Measurements from ENCODE around the gene TNN. TPM values are rescaled to one million over a fixed set of nuclear protein-coding genes. Genes with fewer than 3 reads are reported as not detected.
"Not testable (repeated sequence)": the region's sequence is repeated elsewhere in the genome, so short reads cannot be mapped to it uniquely, and the experiment has no call there.

The TNN gene
- 0.07 TPM for total RNA-seq
- long read RNA-seq = 0 reads

- no peak for ATAC-seq
- no peak for DNase-seq
- intact Hi-C loops (cut with micrococcal nuclease) = no loop called here
Measured at GRCh38 chr1:175067362-175068106, at the start of gene TNN. Gene TNN, plus strand, starts transcription at chr1:175067833. Its CDS starts 9,586 bp downstream, at chr1:175077419.

- ATAC-seq (no peak), DNase-seq (no peak)
- intact Hi-C loops (cut with micrococcal nuclease) = no loop called here
Measured at GRCh38 chr1:175019524-175019923, 48.1 kb upstream of the TNN start.

DNA sequence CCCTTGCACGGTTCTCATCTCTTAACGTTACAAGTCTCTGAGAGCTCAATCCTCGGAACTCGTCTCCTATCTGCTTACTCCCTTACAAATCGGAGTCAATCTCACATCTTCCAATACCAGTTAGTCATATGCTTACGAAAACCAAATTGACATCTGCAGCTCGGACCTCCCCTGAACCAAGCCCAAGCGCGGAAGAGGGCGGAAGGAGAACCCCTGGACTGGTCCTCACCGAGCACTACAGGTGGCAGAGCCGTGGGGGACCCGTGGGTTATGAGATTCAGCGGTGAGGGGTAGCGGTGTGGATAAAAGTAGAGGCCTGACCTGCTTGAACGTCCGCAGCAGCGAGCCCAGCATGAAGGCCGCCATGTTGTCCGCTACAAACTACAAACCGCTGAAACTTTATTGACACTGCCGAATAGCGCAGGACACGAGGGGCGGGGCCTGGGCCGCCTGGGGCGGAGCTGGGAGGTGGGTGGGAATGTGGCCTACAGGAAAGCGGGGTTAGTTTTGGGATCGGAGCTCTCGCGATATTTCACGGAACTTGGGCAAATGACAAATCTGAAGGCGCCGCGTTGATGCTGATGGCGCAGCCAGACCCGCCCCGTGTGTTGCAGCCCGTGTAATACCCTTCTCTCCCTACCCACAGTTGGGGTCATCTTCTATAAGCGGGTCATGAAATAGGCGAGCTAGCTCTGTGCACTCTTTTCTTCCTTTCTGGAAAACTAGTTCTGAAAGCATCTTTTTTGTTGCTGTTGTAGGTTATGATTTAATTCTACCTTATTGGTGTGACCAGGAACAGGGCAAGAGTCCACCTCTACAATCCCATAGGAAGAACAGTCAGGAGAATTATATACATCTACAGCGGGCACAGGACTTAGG lies 44.4 kb upstream of the TNN start, which contains the start of gene MRPS14:
TSS of gene MRPS14 (minus strand) at position 383 of the 879 bp plus-strand sequence. CDS start at position 366, 17 bp downstream.
- peak; percentile 99 for ATAC-seq
- peak; percentile 97 for DNase-seq
- intact Hi-C loops (cut with micrococcal nuclease) = no loop called here

- ATAC-seq; DNase-seq; intact Hi-C loops (cut with micrococcal nuclease): not testable (repeated sequence)
Measured at GRCh38 chr1:175023922-175024242, 43.8 kb upstream of the TNN start.

GRCh38 chr1:175024773-175025172 lies 42.9 kb upstream of the TNN start:
- ATAC-seq = no peak
- DNase-seq = no peak
- intact Hi-C loops (cut with micrococcal nuclease) = no loop called here

DNA sequence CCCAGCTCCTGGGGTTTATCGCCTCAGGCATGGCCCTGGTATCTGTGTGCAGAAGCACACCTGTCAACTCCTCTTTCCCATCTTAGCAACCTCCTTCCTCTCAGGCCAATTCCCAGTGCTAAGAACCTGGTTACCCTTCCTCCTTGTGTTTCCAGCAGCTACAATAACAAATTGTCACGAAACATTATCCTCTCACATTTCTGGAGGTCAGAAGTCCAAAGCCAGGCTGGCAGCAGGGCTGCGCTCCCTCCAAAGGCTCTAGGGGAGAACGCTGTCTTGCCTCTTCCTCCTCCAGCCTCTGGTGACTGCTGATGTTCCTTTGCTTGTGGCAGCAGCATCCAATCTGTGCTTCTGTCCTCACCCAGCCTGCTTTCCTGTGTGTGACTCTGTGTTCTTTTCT lies 33.7 kb upstream of the TNN start:
- intact Hi-C loops (cut with micrococcal nuclease) = no loop called here
- DNase-seq = no peak
- no peak for ATAC-seq

GRCh38 chr1:175034775-175035174 lies 32.9 kb upstream of the TNN start:
- no peak for ATAC-seq
- DNase-seq = no peak
- intact Hi-C loops (cut with micrococcal nuclease) = no loop called here

- intact Hi-C loops (cut with micrococcal nuclease) = no loop called here
- DNase-seq (no peak), ATAC-seq (no peak)
Measured at GRCh38 chr1:175035865-175036264, 31.8 kb upstream of the TNN start.

DNA sequence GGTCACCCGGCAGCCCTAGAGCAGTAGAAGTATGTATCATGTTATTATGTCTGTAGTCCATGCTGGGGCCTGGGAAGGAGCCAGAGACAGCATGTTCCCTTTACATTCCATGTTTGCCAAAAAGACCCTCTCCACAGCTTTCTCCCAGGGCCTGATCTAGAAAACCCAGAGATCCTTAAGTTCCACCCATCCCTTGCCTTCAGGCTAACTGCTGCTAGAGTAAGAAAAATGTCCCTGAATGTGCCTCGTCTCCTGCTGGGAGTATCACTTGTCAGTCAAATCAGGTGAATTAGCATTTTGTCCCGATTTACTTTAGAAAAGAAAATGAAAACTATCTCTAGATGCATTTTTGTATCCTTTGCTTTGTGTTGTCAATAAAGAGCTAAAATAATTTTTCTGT lies 31.2 kb upstream of the TNN start:
- DNase-seq = no peak
- intact Hi-C loops (cut with micrococcal nuclease) = no loop called here
- no peak for ATAC-seq

- ATAC-seq (no peak), DNase-seq (no peak)
- intact Hi-C loops (cut with micrococcal nuclease) = no loop called here
Measured at GRCh38 chr1:175037416-175037815, 30.2 kb upstream of the TNN start.

- intact Hi-C loops (cut with micrococcal nuclease) = no loop called here
- no peak for DNase-seq
- ATAC-seq = no peak
Measured at GRCh38 chr1:175040324-175040879, 27.2 kb upstream of the TNN start.

- ATAC-seq (no peak), DNase-seq (no peak)
- intact Hi-C loops (cut with micrococcal nuclease) = no loop called here
Measured at GRCh38 chr1:175042650-175043049, 25.0 kb upstream of the TNN start.

GRCh38 chr1:175043824-175044223 lies 23.8 kb upstream of the TNN start:
- no peak for DNase-seq
- intact Hi-C loops (cut with micrococcal nuclease) = no loop called here
- no peak for ATAC-seq

GRCh38 chr1:175044591-175044990 lies 23.0 kb upstream of the TNN start:
- ATAC-seq; intact Hi-C loops (cut with micrococcal nuclease); DNase-seq: not testable (repeated sequence)

DNA sequence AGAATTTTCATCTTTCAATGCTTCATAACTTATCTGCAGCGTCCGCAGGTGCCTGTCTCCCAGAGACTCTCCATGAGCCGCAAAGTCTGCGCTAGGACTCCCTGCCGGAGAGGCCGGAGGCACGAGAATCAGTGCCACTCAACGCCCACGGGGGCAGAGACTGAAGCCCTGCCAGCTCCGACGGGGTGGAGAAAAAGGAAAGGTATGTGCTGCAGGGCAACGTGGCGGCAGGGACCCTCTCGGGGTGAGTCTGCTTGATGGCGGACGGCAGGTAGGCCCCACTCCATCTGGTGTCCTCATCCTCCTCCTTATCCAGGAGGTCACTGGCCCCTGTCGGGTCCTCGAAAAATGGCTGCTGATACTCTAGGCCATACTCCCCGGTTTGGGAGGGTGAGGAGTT lies 22.5 kb upstream of the TNN start:
- ATAC-seq = no peak
- intact Hi-C loops (cut with micrococcal nuclease) = no loop called here
- no peak for DNase-seq

DNA sequence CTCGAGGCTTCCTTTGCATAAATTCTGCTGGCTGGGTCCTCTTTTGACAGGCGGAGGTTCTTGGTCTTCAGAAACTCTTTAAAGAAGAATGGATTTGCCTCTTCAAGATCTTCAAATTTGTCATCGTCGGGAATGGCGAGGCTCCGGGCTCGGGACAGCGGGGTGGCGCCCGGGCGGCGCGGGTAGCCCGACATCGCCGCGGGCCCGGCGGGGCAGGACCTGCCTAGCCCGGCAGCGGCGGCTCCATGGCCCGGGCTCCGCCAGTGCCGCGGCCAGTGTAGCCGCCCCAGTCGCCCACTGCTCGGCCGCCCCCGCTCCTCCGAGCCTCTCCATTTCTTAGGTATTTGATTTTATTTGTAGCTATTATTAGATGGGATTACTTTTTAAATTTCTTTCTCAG lies 22.1 kb upstream of the TNN start:
- intact Hi-C loops (cut with micrococcal nuclease) = no loop called here
- ATAC-seq (no peak), DNase-seq (no peak)

DNA sequence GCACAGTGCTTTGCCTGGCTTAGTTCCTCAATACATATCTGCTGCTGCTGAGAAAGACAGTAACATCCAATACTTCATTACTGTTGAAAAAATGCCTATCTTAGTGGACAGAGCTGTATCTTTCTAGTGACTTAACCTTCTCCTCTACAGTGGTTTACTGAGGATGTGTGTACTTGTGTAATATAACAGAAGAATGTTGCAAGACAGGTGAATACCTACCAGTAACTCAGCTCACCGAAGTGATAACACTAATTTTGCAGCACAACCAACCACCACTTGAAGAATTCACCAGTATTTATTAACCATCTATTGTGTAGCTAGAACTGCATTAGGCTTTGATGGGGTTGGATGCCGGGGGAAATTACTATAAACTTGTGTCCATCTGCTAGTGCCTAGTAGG lies 16.6 kb upstream of the TNN start:
- intact Hi-C loops (cut with micrococcal nuclease) = no loop called here
- no peak for ATAC-seq

DNA sequence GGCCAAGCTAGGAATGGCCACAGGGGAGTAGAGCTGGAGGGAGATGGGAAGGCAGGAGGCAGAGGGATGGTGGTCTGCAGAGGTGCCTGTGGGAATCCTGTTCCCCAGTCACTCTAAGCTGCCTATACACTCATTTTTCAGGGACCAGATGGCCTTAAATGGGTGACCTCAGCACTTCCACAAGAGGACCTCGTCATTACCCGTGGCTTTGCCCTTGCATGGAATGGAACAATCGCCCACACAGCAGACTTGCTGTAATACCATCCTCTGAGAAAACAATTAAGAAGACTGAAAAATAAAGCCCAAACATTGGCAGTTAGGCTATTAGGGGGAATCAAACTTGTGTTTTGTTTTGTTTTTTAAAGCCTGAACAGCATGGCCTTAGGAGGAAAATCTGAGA lies 12.9 kb upstream of the TNN start:
- intact Hi-C loops (cut with micrococcal nuclease) = no loop called here
- ATAC-seq (no peak), DNase-seq (no peak)

More for the DNA sequence above, 16.6 kb upstream of the TNN start:
- no peak for DNase-seq

DNA sequence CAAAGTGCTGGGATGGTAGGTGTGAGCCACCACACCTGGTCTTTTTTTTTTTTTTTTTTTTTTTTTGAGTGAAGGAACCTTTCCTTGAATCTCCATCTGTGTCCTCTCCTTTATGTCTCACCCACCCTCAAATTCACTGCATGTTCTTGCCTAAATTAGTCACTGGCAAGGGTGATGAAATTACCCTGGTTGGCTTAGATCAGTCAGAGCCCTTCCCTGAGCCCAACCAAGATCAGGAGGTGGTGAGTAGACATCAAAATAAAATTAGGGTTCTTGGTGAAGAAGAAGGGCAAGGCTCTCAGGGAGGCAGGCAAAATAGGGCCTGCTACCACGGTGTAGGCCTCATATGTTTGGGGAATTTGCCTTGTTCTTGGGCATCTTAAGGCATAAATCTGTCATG lies 5.3 kb upstream of the TNN start:
- no peak for ATAC-seq
- no peak for DNase-seq
- intact Hi-C loops (cut with micrococcal nuclease) = no loop called here

DNA sequence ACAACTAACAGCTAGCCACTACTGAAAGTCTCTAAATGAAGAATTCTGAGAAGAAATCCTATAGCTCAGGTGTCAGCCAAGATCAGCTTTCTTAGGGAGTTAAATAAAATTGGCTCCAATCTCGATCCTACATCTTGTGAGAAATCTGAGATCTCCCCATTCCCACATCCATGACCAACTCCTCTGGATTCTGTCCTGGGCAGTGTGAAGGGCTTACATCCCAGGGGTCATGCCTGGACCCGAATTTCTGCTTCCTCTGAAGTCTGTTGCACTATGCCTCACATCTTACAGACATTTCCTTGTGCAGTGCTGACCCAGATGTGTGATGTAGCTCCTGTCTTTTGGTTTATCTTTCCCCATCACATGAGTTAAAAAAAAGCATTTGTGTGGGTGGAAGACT lies 4.8 kb upstream of the TNN start:
- DNase-seq = no peak
- ATAC-seq = no peak
- intact Hi-C loops (cut with micrococcal nuclease) = no loop called here
